GM21529 (cell line): ENCODE measurements around the gene STX8.

Source experiments
- ATAC-seq: cut with Tn5 transposase; IDR thresholded peaks from one replicate; pipeline ENCODE4 v1.9.1; 2021; ENCODE audit not compliant: unreplicated experiment

The STX8 gene

DNA sequence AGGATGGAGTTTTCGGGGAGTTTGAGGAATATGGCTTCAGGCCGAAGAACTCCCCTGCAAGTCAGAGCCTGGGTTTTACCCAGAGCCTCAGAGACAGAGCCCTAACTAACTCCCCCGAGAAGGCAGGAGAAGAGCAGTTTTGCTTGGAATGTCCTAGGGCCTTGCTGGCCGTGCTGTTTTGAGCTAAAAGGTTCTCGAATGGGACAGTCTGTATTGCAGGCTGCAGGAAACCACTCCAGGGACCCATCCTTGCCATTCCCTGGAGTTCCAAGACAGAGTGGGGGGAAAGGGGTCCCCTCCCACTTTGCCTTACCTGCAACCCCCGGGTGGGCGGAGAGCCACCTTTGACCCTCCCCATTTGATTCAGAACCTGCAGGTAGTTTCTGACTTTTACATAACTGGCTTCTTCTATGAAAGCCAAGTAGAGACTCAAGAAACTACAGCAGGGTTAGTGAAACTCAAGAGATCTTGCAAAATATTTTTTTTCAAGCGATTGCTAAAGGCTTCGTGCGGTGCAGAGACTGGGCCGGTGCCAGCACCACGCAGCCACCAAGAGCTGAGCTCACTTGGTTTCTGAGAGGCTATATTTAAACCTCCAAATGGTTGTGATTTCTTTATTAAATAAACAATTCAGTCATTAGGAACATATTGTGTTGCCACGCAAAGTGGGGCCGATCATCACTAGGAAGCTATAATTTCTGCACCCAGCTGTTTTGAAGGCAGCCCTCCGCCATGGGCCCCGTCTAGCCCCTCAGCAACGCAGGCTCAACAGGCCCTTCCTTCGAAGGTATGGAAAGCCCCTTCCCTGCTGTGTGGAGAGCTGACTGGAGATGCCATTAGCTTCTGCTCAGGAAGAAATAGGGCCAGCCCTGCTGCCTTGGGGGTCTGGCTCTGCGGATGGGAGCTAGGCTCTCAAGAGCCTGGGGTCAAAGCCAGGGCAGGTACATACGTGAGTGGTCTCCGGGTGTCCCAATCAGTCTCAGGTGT lies 331.3 kb downstream of the STX8 start:
- no peak for ATAC-seq

DNA sequence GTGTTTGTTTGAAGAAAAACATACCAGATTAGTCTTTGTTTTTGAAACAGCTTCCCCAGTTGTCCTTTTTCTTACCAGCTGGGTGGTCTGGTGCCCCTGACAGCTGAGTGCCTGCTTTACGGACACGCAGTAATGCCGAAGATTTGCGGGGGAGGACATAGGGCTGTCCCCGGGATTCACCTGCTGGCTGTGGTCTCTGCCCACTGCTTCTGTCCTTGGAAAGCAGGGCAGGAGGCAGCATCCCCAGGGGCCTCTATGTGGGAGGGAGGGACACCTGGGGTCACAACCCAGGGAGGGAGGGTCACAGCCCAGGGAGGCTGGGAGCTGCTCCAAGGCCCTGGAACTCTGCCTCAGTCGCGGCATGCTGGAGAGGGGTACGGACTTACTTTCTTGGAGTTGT lies 332.6 kb downstream of the STX8 start:
- ATAC-seq = no peak

DNA sequence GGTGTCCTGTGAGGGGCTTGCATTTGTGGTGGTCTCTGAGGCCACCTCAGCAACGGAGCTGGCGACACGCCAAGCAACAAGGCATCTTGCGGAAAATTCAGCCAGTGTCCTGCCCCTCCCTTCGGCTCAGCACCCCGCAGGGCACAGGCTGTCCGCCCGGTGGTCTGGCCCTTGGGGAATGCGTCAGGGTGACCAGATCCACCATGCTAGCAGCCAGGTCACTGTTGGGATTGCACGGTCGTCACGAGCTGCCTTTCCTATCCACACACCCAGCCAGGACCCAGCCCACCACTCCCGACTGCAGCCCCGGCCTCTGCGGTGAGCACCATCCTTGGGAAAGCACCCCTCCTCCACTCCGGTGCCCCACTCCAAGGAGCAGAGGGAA lies 333.1 kb downstream of the STX8 start:
- ATAC-seq = no peak

DNA sequence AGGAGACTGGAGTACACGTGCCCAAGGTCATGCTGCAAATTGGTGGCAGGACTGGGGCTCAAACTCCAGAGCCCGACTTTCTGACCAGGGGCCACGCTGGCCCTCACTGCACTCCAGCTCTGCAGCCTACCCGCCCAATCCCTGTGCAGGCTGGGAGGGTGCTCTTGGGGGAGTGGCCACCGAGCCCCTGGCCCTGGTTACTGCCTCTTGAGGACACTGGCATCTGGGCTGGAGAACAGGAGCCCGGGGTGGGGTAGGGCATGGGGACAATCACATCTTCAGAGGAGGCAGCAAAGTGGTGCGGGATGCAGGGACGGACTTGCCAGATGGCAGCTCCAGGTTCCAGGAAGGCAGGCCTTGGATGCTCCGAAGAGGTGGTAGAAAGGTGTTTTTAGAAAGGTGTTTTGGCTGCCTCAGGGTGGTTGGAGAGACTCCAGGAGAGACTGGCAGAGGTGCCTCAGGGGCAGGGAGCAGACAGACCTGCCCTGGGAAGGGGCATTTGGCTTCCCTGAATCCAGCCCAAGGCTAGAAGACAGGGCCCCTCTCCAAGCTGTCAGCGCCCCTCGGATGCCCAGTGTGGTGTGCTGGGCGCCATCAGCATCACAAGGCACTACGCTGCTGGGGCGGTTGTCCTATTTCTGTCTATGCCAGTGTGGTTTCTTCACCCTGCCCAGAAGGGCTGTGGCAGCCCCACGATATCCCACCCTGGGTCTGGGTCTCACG lies 333.7 kb downstream of the STX8 start:
- ATAC-seq = no peak

DNA sequence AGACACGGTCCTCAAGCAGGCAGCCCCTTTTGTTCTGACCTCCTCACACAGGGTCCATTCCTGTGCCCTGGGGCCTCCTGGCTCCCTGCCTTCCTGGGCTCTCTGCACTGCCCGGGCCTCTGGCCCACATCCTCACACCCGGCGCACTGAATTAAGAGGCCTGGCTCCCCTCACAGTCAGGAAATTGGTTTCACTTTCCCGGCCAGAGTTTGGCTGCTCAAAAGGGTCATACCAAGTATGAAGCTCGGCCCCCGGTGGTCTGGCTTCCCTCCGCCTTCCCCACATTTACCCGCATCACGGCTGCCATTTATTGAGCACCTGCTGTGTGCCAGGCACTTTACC lies 334.3 kb downstream of the STX8 start:
- no peak for ATAC-seq

DNA sequence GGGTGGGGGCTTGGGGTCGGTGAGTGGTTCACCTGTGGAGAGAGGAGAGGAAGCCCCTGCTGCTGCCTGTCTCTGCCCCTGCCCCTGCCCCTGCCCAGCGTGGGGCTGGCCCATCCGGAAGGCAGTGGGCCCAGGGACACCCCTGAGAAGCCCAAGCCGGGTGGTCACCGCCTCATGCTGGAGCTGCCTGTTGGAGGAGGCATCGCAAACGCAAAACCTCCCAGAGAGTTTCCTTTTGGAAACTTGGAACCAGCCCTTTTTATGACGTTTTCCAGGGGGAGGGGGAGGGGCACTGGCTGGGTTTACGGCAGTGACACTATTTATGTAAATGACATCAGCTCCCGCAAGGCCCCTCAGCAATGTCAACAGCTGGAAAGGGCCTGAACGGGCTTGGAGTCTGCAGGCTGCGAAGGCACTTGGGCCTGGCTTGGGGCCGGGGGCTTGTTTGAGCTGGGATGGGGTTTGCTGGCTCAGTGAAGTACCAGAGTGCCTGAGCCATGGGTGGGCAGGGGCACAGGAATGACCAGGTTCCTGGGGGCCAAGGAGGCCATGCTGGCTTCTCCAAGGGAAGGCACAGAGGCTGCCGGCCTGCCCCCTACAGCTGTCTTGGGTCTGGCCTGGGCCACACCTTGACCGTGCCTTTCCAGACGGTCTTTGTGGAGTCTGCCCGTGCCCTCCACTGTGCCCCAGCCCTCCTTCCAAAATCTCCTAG lies 334.8 kb downstream of the STX8 start:
- no peak for ATAC-seq

DNA sequence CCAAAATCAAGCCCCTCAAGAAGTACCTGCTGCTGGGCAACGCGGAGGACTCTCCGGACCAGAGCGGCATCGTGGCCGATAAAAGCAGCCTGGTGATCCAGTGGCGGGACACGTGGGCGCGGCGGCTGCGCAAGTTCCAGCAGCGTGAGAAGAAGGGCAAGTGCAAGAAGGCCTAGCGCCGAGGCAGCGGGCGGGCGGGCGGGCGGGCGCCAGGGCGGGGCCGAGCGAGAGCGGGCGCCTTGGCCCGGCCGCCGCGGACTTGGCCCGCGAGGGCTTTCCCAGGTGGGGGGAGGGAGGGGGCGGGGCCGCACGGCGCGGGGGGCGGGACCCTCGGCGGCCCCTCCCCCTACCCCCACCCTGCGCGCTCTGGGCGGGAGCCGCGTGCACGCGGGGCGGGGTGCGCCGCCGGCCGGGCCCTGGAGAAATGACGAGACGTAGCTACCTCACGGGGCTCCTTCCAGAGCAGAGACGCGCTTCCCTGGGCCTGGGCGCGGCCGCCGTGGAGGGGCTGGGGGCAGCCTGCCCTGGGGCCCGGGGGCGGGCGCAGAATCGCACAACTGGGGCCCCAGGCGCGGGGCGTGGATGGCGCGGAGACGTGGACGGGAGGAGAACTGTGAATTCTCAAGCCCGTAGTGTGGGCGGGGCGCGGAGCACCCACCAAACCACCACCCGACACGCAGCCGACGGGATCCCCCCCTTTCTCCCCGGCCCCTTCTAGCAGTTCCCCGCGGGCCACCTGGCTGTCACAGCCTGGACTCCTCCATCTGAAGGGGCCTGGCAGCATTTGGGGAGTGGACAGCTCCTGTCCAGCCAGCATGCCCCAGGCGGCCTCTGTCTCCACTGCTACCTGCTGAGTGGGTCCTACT lies 335.6 kb downstream of the STX8 start:
- peak; percentile 46 for ATAC-seq

DNA sequence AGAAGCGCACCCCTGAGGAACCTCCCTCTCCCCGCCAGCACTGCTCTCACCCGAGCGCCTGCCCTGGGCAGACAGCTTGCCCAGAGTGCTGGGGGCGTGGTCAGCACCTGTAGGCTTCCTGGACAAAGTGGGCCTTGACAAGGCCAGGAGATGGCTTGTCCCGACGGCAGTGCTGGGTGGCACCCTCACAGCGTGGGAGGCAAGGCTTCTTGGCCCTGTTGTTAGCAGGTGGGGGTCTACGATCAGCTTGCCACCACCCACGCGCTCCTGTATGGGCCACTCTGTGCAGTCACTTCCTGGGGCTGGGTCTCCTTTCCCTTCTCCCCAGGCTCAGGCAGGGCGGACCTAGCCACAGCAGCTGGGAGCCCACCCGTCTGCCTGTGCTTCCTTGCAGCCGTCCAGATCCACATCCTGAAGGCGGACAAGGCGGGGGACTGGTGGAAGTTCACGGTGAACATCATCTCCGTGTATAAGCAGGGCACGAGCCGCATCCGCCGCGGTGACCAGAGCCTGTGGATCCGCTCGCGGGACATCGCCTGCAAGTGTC lies 336.3 kb downstream of the STX8 start:
- ATAC-seq = no peak

DNA sequence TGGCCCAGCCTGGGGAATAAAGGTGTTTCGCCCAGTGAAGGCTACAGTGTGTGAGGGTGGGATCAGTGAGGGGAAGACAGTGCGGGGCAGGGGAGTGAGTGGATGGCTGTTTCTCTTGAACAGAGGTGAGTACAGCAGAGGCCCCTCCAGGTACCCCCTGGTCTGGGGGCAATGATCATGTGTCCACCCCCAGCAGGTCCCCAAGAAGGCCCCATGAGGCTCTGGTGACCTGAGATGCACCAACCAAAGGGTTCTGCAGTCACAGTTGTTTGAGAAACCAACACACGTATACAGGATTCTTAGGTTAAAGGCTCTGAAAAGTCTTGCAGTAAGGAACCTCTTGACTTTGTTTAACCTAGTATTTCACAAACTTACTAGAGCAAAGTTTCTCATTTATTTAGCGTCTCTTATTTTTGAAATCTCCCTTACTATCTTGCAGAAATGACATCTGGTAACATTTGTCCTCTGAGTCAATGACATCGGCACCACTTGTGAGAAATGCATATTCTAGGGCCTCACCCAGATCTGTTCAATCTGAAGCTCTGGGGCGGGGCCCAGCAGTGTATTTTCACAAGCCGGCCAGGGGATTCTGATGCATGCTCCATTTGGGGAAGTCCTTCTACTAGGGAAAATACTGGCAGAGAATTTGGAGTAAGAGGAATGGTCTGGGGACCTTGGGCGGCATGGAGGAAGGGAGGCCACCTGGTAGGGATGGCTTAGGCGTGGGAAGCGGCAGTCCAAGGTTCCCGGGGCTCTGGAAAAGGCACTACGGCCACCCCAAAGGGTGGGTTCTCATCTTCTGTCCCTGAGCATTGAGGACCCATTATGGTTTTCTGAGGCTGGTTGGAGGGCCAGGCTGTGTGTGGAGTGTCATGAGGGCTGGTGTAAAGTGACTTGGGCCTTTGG lies 337.0 kb downstream of the STX8 start:
- no peak for ATAC-seq

DNA sequence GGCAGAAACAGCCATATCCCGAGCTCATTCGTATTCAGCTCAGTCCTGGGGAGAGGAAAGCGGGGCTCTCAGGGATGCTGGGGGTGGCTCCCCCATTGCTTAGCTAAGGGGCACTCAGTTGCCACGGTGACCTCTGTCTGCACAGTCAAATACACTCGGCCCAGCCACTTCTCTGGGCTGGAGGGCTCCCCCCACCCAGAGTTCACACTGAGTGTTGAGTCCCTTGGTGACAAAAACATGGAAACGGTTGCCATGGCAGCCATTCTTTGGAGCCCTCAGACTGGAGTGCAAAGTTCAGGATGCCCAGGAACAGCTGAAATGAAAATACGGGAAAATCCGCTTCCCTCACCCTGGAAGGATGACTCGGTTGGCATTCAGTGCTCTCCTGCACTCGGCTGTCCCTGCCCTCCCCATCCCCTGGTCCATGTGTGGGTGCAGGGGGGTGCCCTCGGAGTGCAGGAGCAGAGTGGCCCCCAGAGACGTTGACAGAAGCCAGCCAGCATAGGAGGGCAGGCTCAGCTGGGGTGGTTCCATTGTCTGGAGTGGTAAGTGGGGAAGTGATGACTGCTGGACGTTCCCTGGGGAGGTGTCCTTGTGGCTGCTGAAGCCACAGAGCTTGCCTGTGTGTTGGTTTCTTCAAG lies 337.8 kb downstream of the STX8 start:
- no peak for ATAC-seq

DNA sequence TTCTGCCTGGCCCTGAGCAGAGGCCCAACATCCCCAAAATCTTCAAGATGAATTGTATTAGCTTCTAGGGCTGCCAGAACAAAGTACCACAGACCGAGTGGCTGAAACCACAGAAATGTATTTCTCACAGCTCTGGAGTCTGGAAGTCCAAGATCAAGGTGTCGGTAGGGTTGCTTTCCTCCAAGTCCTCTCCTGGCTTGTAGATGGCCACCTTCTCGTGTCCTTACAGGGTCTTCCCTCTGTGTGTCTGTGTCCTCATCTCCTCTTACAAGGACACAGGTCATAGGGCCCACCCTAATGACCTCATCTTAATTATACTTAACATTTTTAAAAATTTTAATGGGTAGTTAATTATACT lies 338.6 kb downstream of the STX8 start:
- ATAC-seq = no peak

DNA sequence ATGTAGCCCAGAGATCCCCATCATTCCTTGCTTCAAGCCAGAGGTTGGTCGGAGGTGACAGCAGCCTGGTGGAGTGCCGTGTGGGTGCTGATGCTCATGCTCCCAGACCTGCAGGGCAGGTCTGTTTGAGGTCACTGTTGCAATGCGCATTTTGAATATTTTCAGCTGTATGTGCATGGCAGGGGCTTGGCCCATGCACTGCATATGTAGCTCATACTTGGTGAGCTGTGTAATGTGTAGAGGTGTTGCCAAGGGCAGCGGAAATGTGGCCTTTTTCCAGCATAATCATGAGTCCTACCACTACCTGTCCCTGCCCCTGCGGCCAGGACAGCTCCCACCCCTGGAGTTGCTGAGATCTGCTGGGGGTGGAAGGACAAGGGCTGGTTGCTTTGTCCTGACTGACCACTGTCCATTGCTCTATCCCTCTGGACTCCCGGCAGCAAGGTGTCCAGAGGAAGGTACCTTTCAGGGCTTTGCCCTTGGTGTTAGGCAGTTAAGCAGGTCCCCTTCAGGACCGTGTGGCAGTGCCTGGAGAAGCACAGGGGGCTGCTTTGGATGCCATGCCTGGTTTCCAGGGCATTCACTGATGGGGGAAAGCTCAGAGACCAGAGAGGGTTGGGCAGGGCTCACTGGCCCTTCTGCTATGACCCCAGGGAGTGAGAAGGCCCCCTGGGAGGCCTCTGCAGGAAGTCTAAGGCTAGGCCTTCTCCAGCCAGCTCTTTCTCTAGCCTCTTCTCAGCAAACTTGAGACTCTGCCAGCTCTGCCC lies 339.2 kb downstream of the STX8 start:
- no peak for ATAC-seq

DNA sequence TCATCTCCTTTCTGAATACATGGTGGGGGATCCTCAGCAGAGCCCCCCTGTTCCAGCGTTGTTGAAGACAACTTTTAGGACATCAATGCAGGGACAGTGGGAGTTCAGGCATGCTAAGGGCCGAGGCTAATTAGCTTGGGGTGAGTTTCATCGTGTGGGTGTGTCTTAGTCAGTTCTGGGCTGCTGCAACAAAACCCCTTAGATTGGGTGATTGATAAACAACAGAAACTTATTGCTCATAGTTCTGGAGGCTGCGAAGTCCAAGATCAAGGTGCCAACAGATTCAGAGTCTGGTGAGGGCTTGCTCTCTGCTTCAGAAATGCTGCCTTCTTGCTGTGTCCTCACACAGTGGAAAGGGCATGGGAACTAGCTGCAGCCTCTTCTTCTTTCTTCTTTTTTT lies 340.3 kb downstream of the STX8 start:
- no peak for ATAC-seq

DNA sequence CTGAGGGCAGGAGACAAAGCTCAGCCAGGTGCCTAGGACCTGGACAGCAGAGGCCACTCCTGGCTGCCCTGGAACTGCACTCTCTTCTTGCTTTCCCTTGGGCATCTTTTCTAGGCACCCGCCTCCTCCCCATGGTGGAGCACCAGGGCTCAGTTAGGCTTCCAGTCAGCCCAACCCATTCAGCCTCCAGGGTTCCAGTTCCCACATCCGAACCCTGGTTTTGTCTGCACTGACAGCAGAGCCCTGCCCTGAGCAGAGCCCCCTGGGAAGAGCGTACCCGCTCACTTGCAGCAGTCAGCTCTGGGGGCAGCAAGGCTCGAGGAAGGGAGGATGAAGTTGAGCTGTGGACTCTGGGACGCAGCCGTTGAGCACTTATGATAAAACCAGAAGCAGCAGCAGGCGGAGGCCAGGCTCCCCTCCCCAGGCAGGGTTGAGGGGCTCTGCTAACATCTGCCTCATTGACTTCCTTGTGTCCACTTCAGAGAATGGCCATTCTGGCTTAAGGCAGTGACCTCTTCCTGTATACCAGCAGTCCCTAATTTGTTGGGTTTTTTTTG lies 341.2 kb downstream of the STX8 start:
- ATAC-seq = no peak

DNA sequence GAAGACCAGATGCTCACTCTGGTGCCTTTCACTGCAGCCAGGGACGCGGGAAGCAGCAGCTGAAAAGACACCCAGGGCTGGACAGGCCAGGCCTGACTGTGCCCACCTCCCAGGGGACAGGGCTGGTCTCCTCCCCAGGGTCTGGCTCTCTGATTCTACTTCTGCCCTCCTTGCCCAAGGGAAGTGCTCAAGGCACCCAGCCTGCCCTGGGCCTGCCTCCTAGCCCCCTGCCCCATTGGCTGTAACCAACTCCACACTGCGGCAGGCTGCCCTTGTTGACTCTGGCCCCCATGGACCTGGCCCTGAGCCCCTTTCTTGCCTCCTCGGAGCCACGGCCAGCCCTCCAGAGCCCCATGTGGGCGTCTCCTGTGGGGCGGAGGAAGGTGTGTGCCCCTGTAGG lies 341.9 kb downstream of the STX8 start:
- ATAC-seq = no peak

DNA sequence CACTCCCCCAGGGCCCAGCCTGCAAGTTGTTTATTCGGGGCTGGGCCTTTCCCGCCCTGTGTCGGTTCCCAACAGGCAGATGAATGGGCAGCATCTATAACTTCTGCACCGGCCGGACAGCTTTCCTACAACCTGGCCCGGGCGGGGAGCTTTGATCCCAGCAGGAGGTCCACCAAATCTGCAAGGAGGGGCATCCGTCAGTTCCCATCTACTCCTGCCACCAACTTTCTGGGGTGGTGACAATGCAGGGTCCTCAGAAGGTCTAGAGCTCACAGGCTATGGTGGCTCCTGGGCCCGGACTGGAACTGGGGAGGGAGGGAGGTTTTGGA lies 342.4 kb downstream of the STX8 start:
- no peak for ATAC-seq

DNA sequence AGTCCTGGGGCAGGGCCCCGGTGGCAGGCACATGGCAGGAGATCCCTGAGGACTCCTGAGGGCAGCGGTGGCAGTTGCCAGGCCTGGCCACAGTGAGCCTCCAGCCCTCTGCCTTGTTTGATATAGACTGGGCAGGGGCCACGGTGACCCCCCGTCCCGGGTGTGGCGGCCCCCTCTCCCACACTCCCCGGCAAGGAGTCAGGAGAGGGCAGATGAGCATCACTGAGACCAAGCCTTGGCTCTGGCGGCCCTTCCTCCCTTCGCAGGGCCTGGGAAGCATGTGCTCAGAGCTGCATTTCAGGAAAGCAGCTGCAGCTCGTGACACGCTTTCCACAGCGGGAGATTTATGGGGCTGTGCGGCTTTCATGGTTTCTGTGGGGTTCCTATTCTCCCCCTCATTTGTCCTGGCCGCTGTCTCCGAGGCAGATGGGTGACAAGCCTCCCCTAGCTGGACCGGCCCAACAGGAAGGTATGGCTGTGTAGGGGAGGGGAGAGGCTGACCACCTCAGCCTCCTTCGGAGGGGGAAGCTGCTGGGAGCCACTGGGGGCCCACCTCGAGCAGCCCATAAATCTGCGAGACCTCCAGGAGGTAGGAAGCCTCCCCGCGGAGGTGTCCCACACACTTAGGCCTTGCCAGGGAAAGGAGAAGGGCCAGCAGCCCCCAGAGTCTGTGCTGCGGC lies 342.9 kb downstream of the STX8 start:
- no peak for ATAC-seq

DNA sequence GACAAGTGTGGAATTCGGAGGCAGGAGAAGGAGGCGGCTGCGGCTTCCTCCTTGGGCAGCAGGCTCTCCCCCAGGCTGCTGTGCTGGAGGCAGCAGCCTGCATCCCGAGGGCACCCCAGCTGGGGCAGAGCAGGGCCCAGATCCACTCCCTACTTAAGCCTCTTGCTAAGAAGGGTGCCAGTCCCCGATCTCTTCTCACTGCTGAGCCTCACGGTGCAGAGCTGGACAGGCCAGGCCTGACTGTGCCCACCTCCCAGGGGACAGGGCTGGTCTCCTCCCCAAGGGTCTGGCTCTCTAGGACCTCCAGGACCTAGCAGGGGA lies 343.5 kb downstream of the STX8 start:
- no peak for ATAC-seq
